Breast epithelium (tissue), 4 donors: Measurements from ENCODE around the gene FBXO4. TPM values are rescaled to one million over a fixed set of nuclear protein-coding genes. Genes with fewer than 3 reads are reported as not detected.
"Not testable (repeated sequence)": the region's sequence is repeated elsewhere in the genome, so short reads cannot be mapped to it uniquely, and the experiment has no call there.

Experiments
- DNase-seq, 2 donors: peaks; one replicate each; pipeline ENCODE4 v3.0.0-alpha.2; 2019; ENCODE audit warnings: low spot score in 2 of 2
- H3K27ac ChIP-seq, 2 donors: fragments of 200-600 bp; sonication (generic) in 1 of 2; one replicate each; pipeline ENCODE4 v1.5.1; 2016 to 2019; ENCODE audit warnings: mild to moderate bottlenecking in 1 of 2
- H3K27me3 ChIP-seq, 2 donors: fragments of 200-600 bp; sonication (generic) in 1 of 2; one replicate each; pipeline versions ENCODE4 v1.5.1 to v1.6.0; 2017 to 2019; ENCODE audit warnings: control low read depth in 1 of 2, mild to moderate bottlenecking in 1 of 2
- H3K36me3 ChIP-seq: fragments of 200-600 bp; one replicate; pipeline ENCODE4 v1.5.1; 2019
- H3K4me1 ChIP-seq, 2 donors: fragments of 200-600 bp; sonication (generic); one replicate each; pipeline ENCODE4 v1.5.1; 2016 to 2019; ENCODE audit warnings: control low read depth in 1 of 2
- H3K4me3 ChIP-seq, 3 donors: fragments of 200-600 bp; sonication (generic); 1 replicate in 2 of 3; 2 replicates in 1 of 3; pipeline ENCODE4 v1.5.1; 2016 to 2019; ENCODE audit warnings: mild to moderate bottlenecking in 3 of 3, moderate library complexity in 2 of 3
- H3K9me3 ChIP-seq, 2 donors: fragments of 200-600 bp; sonication (generic) in 1 of 2; one replicate each; pipeline ENCODE4 v1.5.1; 2016 to 2019; ENCODE audit warnings: control low read depth in 1 of 2
- CTCF ChIP-seq, 3 donors: fragments of 450-650 bp; IDR thresholded peaks; one replicate each; pipeline ENCODE4 v1.5.1; 2016 to 2017; ENCODE audit warnings: antibody characterized with exemption in 3 of 3, mild to moderate bottlenecking in 3 of 3, moderate library complexity in 3 of 3
- POLR2A ChIP-seq: fragments of 450-650 bp; IDR thresholded peaks from one replicate; pipeline ENCODE4 v1.6.1; 2016; ENCODE audit warnings: antibody characterized with exemption, mild to moderate bottlenecking, moderate library complexity
- POLR2AphosphoS5 ChIP-seq, 3 donors: sonication (generic); formaldehyde crosslinking; IDR thresholded peaks; one replicate each; pipeline ENCODE4 v1.6.1; 2017; ENCODE audit warnings: antibody characterized with exemption in 3 of 3
- intact Hi-C: fragments of 100-400 bp; cut with DNase I; formaldehyde crosslinking; loops from one replicate; pipeline ENCODE4 v1.15.1; 2023; ENCODE audit warnings: low total_unique reads
- total RNA-seq, 3 donors: library from RNA; depleted of rRNA; stranded (reverse); fragments of >200 nt; gene quantifications; one replicate each; pipeline ENCODE4 v1.1.0, GENCODE V29; 2016

FBXO4 gene
- total RNA-seq, 3 donors from 2014 or later: 13.6 to 34.7 (median 16.7) TPM

DNA sequence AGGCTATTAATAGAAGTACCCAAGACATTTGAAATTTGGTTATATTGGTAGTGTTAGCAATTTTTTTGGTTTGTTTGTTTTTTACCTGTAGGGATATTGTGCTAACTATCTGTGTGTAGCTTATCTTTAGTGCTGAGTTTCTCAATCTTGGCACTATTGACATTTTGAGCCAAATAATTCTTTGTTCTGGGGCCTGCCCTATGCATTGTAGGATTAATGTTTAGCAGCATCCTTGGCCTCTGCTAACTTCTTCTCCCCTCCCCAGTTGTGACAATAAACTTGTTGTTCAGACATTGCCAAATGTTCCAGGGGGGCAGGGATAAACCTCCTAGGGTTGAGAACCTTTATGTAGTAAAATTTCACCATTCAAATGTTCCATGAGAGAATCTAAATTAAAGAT is 4.0 kb downstream of the FBXO4 start:
- Histone ChIP-seq H3K4me3 (no peak overlapping the region), H3K4me1 (no peaks in the 10 kb centered on the region), H3K27me3 (no peaks in the 10 kb centered on the region), H3K36me3 (no peaks in the 10 kb centered on the region), H3K9me3 (no peaks in the 10 kb centered on the region), H3K27ac (no peak overlapping the region)
- no peak for DNase-seq
- TF ChIP-seq POLR2A (no peak), POLR2AphosphoS5 (IDR thresholded peaks at IDR 0.05) (no peak), CTCF (IDR thresholded peaks at IDR 0.05) (no peak)
- intact Hi-C loops: no loop called here

DNA sequence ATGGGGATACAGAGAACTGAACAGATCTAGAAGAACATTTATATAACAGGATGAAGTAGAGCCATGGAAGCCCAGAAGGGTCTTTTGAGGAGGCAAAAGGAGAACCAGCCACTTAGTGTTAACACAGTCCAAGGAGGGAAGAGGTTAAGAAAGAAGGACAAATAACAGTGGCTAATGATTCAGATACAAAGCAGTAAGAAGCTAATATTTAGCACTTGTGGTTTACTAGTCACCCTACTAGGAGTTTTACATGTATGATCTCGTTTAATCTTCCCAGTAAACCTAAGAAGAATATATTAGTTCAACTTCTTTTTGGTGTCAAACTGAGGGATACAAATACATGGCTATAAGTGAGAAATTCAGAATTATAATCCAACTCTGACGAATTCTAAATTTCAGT is 7.7 kb downstream of the FBXO4 start:
- TF ChIP-seq CTCF (IDR thresholded peaks at IDR 0.05) (no peak), POLR2A (no peak), POLR2AphosphoS5 (IDR thresholded peaks at IDR 0.05) (no peak)

GRCh38 chr5:41935544-41935943 is 10.5 kb downstream of the FBXO4 start:
- no peak overlapping the region for H3K4me3 ChIP-seq
- DNase-seq: no peak
- H3K36me3 ChIP-seq: no peaks in the 10 kb centered on the region
- no peaks in the 10 kb centered on the region for H3K4me1 ChIP-seq
- intact Hi-C loops: no loop called here
- no peaks in the 10 kb centered on the region for H3K9me3 ChIP-seq
- H3K27me3 ChIP-seq: no peaks in the 10 kb centered on the region
- no peak overlapping the region for H3K27ac ChIP-seq
- TF ChIP-seq POLR2A (no peak), POLR2AphosphoS5 (IDR thresholded peaks at IDR 0.05) (no peak), CTCF (IDR thresholded peaks at IDR 0.05) (no peak)

More for the DNA sequence above, 7.7 kb downstream of the FBXO4 start:
- Histone ChIP-seq H3K27me3 (no peaks in the 10 kb centered on the region), H3K4me1 (no peaks in the 10 kb centered on the region), H3K36me3 (no peaks in the 10 kb centered on the region), H3K4me3 (no peak overlapping the region), H3K27ac (no peak overlapping the region), H3K9me3 (no peaks in the 10 kb centered on the region)
- intact Hi-C loops: no loop called here
- DNase-seq: no peak

GRCh38 chr5:41940641-41941040 is 15.6 kb downstream of the FBXO4 start:
- H3K4me3 ChIP-seq: no peak overlapping the region
- no peak overlapping the region for H3K27ac ChIP-seq
- no peak for TF ChIP-seq POLR2A
- TF ChIP-seq POLR2AphosphoS5 (IDR thresholded peaks at IDR 0.05): no peak
- no peak for TF ChIP-seq CTCF (IDR thresholded peaks at IDR 0.05)
- peaks cover 4% of the 10 kb centered on the region for H3K36me3 ChIP-seq
- DNase-seq: no peak
- no peaks in the 10 kb centered on the region for H3K9me3 ChIP-seq
- no peaks in the 10 kb centered on the region for H3K4me1 ChIP-seq
- no peaks in the 10 kb centered on the region for H3K27me3 ChIP-seq
- intact Hi-C loops: no loop called here

- intact Hi-C loops, H3K27me3 ChIP-seq, H3K4me1 ChIP-seq, H3K36me3 ChIP-seq, DNase-seq, H3K4me3 ChIP-seq, H3K9me3 ChIP-seq, H3K27ac ChIP-seq: not testable (repeated sequence)
Observed at GRCh38 chr5:41945332-41945955, 20.4 kb downstream of the FBXO4 start.

- H3K36me3 ChIP-seq: no peaks in the 10 kb centered on the region
- peaks cover 0 to 6% of the 10 kb centered on the region in 2 donors for H3K9me3 ChIP-seq
Observed at GRCh38 chr5:41951224-41951623, 26.1 kb downstream of the FBXO4 start.

More at GRCh38 chr5:41951224-41951623, 26.1 kb downstream of the FBXO4 start:
- intact Hi-C loops: no loop called here
- H3K27ac ChIP-seq: no peak overlapping the region
- DNase-seq: no peak
- no peak for TF ChIP-seq CTCF (IDR thresholded peaks at IDR 0.05)
- TF ChIP-seq POLR2A: no peak
- no peak for TF ChIP-seq POLR2AphosphoS5 (IDR thresholded peaks at IDR 0.05)
- H3K4me3 ChIP-seq: no peak overlapping the region
- no peaks in the 10 kb centered on the region for H3K4me1 ChIP-seq
- H3K27me3 ChIP-seq: no peaks in the 10 kb centered on the region
